Astrocyte of the spinal cord (primary cell): Measurements from ENCODE around the gene FAHD2A.

Experiments
- DNase-seq: peaks from one replicate; pipeline ENCODE4 v3.0.0; 2011; ENCODE audit warnings: low read depth, low spot score
- H3K4me3 ChIP-seq: 2 replicates; pipeline ENCODE4 v1.5.1; 2011; ENCODE audit warnings: low read depth, mild to moderate bottlenecking, low read length, moderate library complexity
- CTCF ChIP-seq: IDR thresholded peaks from 2 replicates; pipeline ENCODE4 v1.5.1; 2012; ENCODE audit warnings: low read depth, mild to moderate bottlenecking, low read length, inconsistent platforms
- in situ Hi-C: cut with HindIII; loops from 2 replicates; pipeline ENCODE4 v1.10.0; 2017; ENCODE audit warnings: low sequenced_read_pairs

The FAHD2A gene

GRCh38 chr2:95356821-95357700 is 45.4 kb upstream of the FAHD2A start:
- in situ Hi-C loops = no loop called here
- no peak overlapping the region for H3K4me3 ChIP-seq
- no peak for TF ChIP-seq CTCF
- no peak for DNase-seq

GRCh38 chr2:95357717-95358280 is 44.7 kb upstream of the FAHD2A start:
- no peak for TF ChIP-seq CTCF
- in situ Hi-C loops = no loop called here
- DNase-seq = no peak
- no peak overlapping the region for H3K4me3 ChIP-seq

- no peak for TF ChIP-seq CTCF
- in situ Hi-C loops = no loop called here
- peak; percentile 76 for DNase-seq
These were observed 43.5 kb upstream of the FAHD2A start for GRCh38 chr2:95359031-95359430.

DNA sequence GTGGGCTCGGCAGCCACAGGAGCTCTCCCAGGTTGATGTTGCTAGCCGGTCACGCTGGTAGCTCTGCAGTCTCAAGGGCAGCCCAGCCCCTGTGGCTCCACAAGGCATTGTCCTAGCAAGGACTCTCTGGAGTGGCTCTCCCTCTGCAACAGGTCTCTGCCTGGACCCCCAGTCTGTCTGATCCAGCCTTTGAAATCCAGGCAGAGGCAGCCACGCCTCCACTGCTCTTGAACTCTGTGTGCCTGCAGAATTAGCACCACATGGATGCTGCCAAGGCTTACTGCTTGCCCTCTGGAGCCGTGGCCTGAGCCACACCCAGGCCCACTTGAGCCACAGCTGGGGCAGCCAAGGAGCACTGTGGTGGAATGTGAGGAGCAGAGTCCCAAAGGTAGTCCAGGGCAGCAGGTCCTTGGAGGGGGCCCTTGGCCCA is 43.0 kb upstream of the FAHD2A start:
- no peak overlapping the region for H3K4me3 ChIP-seq
- DNase-seq = no peak
- in situ Hi-C loops = no loop called here
- no peak for TF ChIP-seq CTCF

More at GRCh38 chr2:95359031-95359430, 43.5 kb upstream of the FAHD2A start:
- no peak overlapping the region for H3K4me3 ChIP-seq

GRCh38 chr2:95361216-95361980 is 41.1 kb upstream of the FAHD2A start:
- in situ Hi-C loops = no loop called here
- no peak for TF ChIP-seq CTCF
- no peak overlapping the region for H3K4me3 ChIP-seq
- no peak for DNase-seq

GRCh38 chr2:95362486-95362885 is 40.0 kb upstream of the FAHD2A start:
- in situ Hi-C loops = no loop called here
- TF ChIP-seq CTCF = no peak
- DNase-seq = no peak
- H3K4me3 ChIP-seq = no peak overlapping the region
